Mucosa of descending colon (tissue), 3 donors: ENCODE measurements around the gene RARG. TPM values are rescaled to one million over a fixed set of nuclear protein-coding genes. Genes with fewer than 3 reads are reported as not detected.

ENCODE experiments used
- ATAC-seq: fragments of 200-7000 bp; cut with Tn5 transposase; one replicate; pipeline ENCODE4 v1.9.1; 2020; ENCODE audit warnings: mild to moderate bottlenecking, moderate library complexity
- DNase-seq, 3 donors: peaks; one replicate each; pipeline ENCODE4 v3.0.0-alpha.2; 2020
- H3K36me3 ChIP-seq: fragments of 200-600 bp; one replicate; pipeline ENCODE4 v1.8.0; 2021; ENCODE audit warnings: low read depth, mild to moderate bottlenecking
- H3K4me1 ChIP-seq: fragments of 200-600 bp; one replicate; pipeline ENCODE4 v1.8.0; 2021; ENCODE audit warnings: low read depth, mild to moderate bottlenecking
- H3K4me3 ChIP-seq: fragments of 200-600 bp; one replicate; pipeline ENCODE4 v1.8.0; 2021; ENCODE audit warnings: mild to moderate bottlenecking
- H3K9me3 ChIP-seq: fragments of 200-600 bp; one replicate; pipeline ENCODE4 v1.8.0; 2021; ENCODE audit warnings: mild to moderate bottlenecking
- intact Hi-C, 2 donors: fragments of 100-400 bp; cut with DNase I in 1 of 2; cut with micrococcal nuclease in 1 of 2; formaldehyde crosslinking; loops; one replicate each; pipeline versions ENCODE4 v1.11.0 to v1.11.1; 2022; cut with DNase I, micrococcal nuclease
- total RNA-seq, 3 donors: library from RNA; stranded (reverse); fragmentation: NEBNext Ultra II Directional in 2 of 3; extraction: Animal tissue kit (Norgen Biotek cat#: 25700) in 2 of 3; gene quantifications; one replicate each; pipeline versions ENCODE4 v1.2.1 to v1.2.4, GENCODE V29; 2021 to 2023
- TF ChIP-seq, protein P1 (sequence below): fragments of 200-600 bp; IDR thresholded peaks from one replicate; pipeline ENCODE4 v1.8.0; 2022; ENCODE audit warnings: antibody characterized with exemption, mild to moderate bottlenecking
- donor health status: DM: no; HTN: no; CAD: no; lungs with moderate emphysema.
- donor health status: DM: no; HTN: no; CAD: no.
- donor health status: DM: no; HTN: yes; CAD: no.

RARG gene
- total RNA-seq, 3 donors from 2014 or later, result 10.7 to 35.3 (median 16.9) TPM

DNA sequence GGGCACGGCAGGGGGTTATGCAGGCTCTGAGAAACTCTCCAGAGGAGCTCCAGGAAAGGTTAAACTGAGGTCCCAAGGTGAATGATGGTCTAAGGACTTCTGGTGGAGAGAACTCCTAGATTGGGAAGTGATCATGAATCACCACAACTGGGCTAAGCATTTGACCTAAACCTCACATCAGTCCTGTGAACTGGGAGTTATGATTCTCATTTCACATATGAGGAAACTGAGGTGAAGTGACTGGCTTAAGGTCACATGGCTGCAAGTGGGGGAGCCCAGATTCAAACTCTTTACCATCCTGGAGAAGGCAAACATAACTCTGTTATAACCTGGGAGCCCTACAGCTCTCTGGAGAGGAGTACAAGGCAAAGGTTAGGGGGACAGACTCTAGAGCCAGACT is 4.2 kb downstream of the RARG start:
- intact Hi-C loops, result no loop called here
- Histone ChIP-seq H3K36me3 (no peaks in the 10 kb centered on the region), H3K9me3 (no peaks in the 10 kb centered on the region), H3K4me1 (peaks cover 41% of the 10 kb centered on the region), H3K4me3 (no peak overlapping the region)
- ATAC-seq (no peak), DNase-seq (no peak)
- TF ChIP-seq, protein P1, sequence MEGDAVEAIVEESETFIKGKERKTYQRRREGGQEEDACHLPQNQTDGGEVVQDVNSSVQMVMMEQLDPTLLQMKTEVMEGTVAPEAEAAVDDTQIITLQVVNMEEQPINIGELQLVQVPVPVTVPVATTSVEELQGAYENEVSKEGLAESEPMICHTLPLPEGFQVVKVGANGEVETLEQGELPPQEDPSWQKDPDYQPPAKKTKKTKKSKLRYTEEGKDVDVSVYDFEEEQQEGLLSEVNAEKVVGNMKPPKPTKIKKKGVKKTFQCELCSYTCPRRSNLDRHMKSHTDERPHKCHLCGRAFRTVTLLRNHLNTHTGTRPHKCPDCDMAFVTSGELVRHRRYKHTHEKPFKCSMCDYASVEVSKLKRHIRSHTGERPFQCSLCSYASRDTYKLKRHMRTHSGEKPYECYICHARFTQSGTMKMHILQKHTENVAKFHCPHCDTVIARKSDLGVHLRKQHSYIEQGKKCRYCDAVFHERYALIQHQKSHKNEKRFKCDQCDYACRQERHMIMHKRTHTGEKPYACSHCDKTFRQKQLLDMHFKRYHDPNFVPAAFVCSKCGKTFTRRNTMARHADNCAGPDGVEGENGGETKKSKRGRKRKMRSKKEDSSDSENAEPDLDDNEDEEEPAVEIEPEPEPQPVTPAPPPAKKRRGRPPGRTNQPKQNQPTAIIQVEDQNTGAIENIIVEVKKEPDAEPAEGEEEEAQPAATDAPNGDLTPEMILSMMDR, result no peak

DNA sequence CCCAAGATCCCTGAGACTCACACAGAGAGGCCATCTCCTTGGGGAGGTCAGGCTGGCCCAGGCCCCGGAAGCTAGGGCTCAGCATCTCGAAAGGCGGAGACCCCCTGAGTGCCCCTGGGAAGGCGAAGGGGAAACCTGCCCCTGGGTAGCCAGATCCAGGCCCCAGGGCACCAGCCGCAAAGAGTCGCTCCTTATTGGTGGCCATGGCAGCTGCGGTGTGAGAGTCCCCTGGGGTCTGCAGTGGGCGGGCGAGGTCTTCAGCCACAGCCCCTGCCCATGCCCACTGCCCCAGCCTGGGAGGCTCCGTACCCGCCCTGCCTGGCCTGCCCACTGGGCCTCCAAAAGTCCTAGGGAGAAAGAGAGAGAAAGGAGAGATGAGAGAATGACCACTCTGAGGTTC is 4.7 kb downstream of the RARG start:
- intact Hi-C loops, result no loop called here
- Histone ChIP-seq H3K4me1 (peaks cover 41% of the 10 kb centered on the region), H3K9me3 (no peaks in the 10 kb centered on the region), H3K36me3 (no peaks in the 10 kb centered on the region), H3K4me3 (no peak overlapping the region)
- TF ChIP-seq, protein P1, result no peak
- DNase-seq (no peak), ATAC-seq (no peak)

DNA sequence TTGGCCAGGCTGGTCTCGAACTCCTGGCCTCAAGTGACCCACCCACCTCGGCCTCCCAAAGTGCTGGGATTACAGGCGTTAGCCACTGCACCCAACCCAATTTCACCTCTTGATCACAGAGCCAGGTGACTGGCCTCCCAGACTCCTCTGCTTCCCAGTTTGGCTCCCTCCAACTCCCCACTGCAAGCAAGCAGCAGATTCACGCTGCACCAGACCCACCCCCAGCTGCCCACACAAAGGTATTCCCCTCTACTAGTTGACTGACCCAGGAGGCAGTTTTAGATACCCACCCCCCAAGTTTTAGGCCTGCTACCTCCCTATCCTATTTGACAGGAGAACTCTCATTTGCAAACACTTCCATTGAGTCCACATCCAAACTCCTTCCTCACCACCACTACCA is 5.2 kb downstream of the RARG start:
- Histone ChIP-seq H3K36me3 (no peaks in the 10 kb centered on the region), H3K9me3 (no peaks in the 10 kb centered on the region), H3K4me1 (peaks cover 45% of the 10 kb centered on the region), H3K4me3 (no peak overlapping the region)
- DNase-seq (no peak), ATAC-seq (no peak)
- intact Hi-C loops, result no loop called here
- TF ChIP-seq, protein P1, result no peak

DNA sequence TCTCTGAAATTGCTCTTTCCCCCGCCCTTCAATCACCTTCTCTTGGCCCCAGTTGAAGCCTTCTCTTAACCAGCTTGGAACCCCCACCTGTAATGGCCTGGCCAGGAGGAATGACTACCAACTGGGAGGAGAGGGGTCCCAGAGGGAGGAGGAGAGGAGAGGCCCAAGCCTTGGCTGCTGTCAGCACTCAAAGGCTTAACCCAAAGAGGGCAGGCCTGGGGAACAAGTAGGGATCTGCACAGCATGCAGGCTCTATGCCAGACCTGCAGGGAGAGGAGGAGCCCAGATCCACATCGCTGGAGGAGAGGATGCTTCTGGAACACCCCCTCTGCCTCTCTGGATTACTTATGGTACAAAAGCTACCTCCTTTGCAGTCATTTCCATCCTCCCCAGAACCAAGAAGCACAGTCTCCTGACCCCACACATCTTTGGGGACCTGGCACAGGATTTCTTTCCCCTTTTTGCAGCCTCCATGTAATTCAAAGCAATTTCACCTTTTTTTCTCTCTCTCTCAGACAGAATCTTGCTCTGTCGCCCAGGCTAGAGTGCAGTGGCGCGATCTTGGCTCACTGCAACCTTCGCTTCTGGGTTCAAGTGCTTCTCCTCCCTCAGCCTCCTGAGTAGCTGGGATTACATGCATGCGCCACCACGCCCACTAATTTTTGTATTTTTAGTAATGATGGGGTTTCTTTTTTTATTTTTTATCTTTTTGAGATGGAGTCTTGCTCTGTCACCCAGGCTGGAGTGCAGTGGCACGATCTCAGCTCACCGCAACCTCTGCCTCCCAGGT is 6.2 kb downstream of the RARG start:
- peaks cover 35% of the 10 kb centered on the region for H3K4me1 ChIP-seq
- TF ChIP-seq, protein P1, result no peak
- H3K4me3 ChIP-seq, result no peak overlapping the region
- ATAC-seq (no peak), DNase-seq (no peak)
- H3K36me3 ChIP-seq, result no peaks in the 10 kb centered on the region
- H3K9me3 ChIP-seq, result no peaks in the 10 kb centered on the region
- intact Hi-C loops, result no loop called here

DNA sequence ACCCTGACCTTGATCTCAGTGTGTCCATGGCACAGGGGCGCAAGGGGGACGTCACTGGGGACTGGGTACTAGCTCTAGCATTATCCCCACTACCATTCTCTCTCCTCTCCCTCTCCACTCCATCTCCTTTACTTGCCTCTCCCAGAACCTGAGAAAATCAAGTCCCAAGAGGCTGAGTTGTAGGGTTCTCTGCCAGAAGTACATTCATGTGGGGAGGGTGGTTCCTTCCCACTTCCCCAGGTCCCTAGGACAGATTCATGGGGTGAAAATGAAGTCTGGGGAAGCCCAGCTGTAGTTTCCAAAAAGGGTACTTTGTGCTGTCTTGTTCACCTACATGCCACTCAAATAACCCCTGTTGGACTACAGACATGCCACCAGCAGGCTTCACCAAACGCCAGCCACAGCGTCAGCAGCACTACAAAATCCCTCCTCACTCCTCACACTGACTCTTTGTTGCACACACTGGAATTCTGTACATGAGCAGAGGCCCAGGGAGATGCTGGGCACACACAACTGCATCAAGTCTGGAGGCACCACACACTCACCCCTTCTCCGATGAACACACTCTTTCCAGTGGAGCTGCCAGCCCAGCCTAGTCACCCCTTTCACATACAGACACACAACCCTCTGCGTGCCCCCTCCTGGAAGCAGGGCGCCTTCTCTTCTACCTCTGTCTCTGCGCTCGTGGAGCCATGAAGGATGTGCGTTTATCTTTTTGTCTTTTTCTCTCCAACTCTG is 6.9 kb downstream of the RARG start:
- no peak for DNase-seq
- no peak overlapping the region for H3K4me3 ChIP-seq
- ATAC-seq, result no peak
- H3K9me3 ChIP-seq, result no peaks in the 10 kb centered on the region
- H3K4me1 ChIP-seq, result peaks cover 35% of the 10 kb centered on the region
- no peaks in the 10 kb centered on the region for H3K36me3 ChIP-seq
- intact Hi-C loops, result no loop called here
- TF ChIP-seq, protein P1, result no peak
